TTC549 (cell line): ENCODE data around the gene CADM4.
"Not testable (repeated sequence)": the region's sequence is repeated elsewhere in the genome, so short reads cannot be mapped to it uniquely, and the experiment has no call there.

Experiments
- FAIRE-seq: peaks from 2 replicates; lab custom pipeline; 2012; peaks lifted over from hg19 to GRCh38; lab: Jason Lieb, UNC

Gene CADM4

GRCh38 chr19:43662487-43662886 is 22.8 kb upstream of the CADM4 start:
- FAIRE-seq = no peak

GRCh38 chr19:43660971-43661360 is 21.3 kb upstream of the CADM4 start:
- no peak for FAIRE-seq

- FAIRE-seq = no peak
Observed at GRCh38 chr19:43660301-43660970, 20.8 kb upstream of the CADM4 start.

GRCh38 chr19:43658494-43658893 is 18.8 kb upstream of the CADM4 start:
- no peak for FAIRE-seq

- FAIRE-seq = no peak
Observed at GRCh38 chr19:43658001-43658400, 18.4 kb upstream of the CADM4 start.

- no peak for FAIRE-seq
Observed at GRCh38 chr19:43656436-43656835, 16.8 kb upstream of the CADM4 start.

GRCh38 chr19:43652546-43652874 is 12.9 kb upstream of the CADM4 start:
- FAIRE-seq = no peak

GRCh38 chr19:43651758-43652545 is 12.3 kb upstream of the CADM4 start:
- peak; percentile 9 for FAIRE-seq

- not testable (repeated sequence) for FAIRE-seq
Observed at GRCh38 chr19:43650276-43650675, 10.6 kb upstream of the CADM4 start.

GRCh38 chr19:43649514-43649913 is 9.9 kb upstream of the CADM4 start:
- FAIRE-seq = no peak

GRCh38 chr19:43648633-43649032 is 9.0 kb upstream of the CADM4 start:
- FAIRE-seq = no peak

- FAIRE-seq = no peak
Observed at GRCh38 chr19:43644181-43644580, 4.5 kb upstream of the CADM4 start.

- FAIRE-seq = no peak
Observed at GRCh38 chr19:43643326-43643725, 3.7 kb upstream of the CADM4 start.

GRCh38 chr19:43642531-43642930 is 2.9 kb upstream of the CADM4 start:
- no peak for FAIRE-seq

GRCh38 chr19:43641333-43641732 is 1.7 kb upstream of the CADM4 start:
- no peak for FAIRE-seq

GRCh38 chr19:43640424-43640757 is 741 bp upstream of the CADM4 start:
- no peak for FAIRE-seq

- FAIRE-seq = no peak
Observed at GRCh38 chr19:43638995-43639518, 593 bp downstream of the CADM4 start.

- no peak for FAIRE-seq
Observed at GRCh38 chr19:43638214-43638994, 1.2 kb downstream of the CADM4 start.

- no peak for FAIRE-seq
Observed at GRCh38 chr19:43636121-43636683, 3.4 kb downstream of the CADM4 start.

- not testable (repeated sequence) for FAIRE-seq
Observed at GRCh38 chr19:43635561-43635940, 4.1 kb downstream of the CADM4 start.

GRCh38 chr19:43634872-43635560 is 4.6 kb downstream of the CADM4 start:
- no peak for FAIRE-seq

GRCh38 chr19:43634506-43634871 is 5.2 kb downstream of the CADM4 start:
- FAIRE-seq = no peak
